K562 (cell line): ENCODE data around the gene MMP26. TPM values are rescaled to one million over a fixed set of nuclear protein-coding genes. Genes with fewer than 3 reads are reported as not detected.

ENCODE experiments used
- ATAC-seq: fragments of 200-7000 bp; cut with Tn5 transposase; 3 replicates; pipeline ENCODE4 v1.9.1; 2020; ENCODE audit warnings: moderate library complexity
- BruUV-seq: library from RNA; stranded (reverse); fragments of 400-500 nt; replicated peaks from 2 replicates; lab custom pipeline; 2021; lab: Mats Ljungman, UMichigan
- CTCF ChIA-PET: fragments of 300-600 bp; formaldehyde crosslinking; extraction: SDS; loops from one replicate; lab custom pipeline; 2021; ENCODE audit warnings: low intra/inter-chr PET ratio; lab: Yijun Ruan, JAX
- POLR2A ChIA-PET: fragments of 300-600, 350-650 bp; sonication (Branson Sonifier 250); formaldehyde crosslinking; extraction: SDS; loops from one replicate; lab custom pipeline; 2021; ENCODE audit warnings: antibody characterized with exemption, inconsistent platforms; lab: Yijun Ruan, JAX
- DNase-seq, 4 experiments: peaks; one replicate each; pipeline versions ENCODE4 v3.0.0 to v3.0.0-alpha.2; 2011 to 2018; ENCODE audit warnings: low spot score in 3 of 4, mixed read lengths in 3 of 4; ENCODE audit errors: extremely low read depth in 1 of 4
- FAIRE-seq: peaks from 2 replicates; lab custom pipeline; 2011; peaks lifted over from hg19 to GRCh38; lab: Jason Lieb, UNC
- H2AFZ ChIP-seq: 2 replicates; pipeline ENCODE4 v1.6.0; 2011; ENCODE audit warnings: low read depth, low read length, control low read depth, inconsistent platforms
- H3K27ac ChIP-seq: fragments of 200-600 bp; 3 replicates; pipeline ENCODE4 v1.8.0; 2011; ENCODE audit warnings: low read depth, mild to moderate bottlenecking, control low read depth, inconsistent platforms, low read length, moderate library complexity, mixed read lengths; ENCODE audit errors: extremely low read depth
- H3K27me3 ChIP-seq, 2 experiments: fragments of 300-600 bp in 1 of 2; 2 replicates in 1 of 2; 3 replicates in 1 of 2; pipeline versions ENCODE4 v1.6.0 to v1.8.0; 2011; ENCODE audit warnings: inconsistent platforms in 2 of 2, low read length in 2 of 2, mild to moderate bottlenecking in 1 of 2, mixed read lengths in 1 of 2, moderate library complexity in 1 of 2; ENCODE audit not compliant: control insufficient read depth in 2 of 2, insufficient read depth in 2 of 2
- H3K36me3 ChIP-seq: fragments of 300-600 bp; 3 replicates; pipeline ENCODE4 v1.8.0; 2011; ENCODE audit warnings: mild to moderate bottlenecking, low read length, inconsistent platforms; ENCODE audit not compliant: control insufficient read depth, insufficient read depth
- H3K4me1 ChIP-seq, 2 experiments: fragments of 200-600 bp in 1 of 2; replicated peaks in 1 of 2; 2 replicates in 1 of 2; 3 replicates in 1 of 2; pipeline versions ENCODE4 v1.5.1 to v1.8.0; 2011; ENCODE audit warnings: inconsistent platforms in 2 of 2, low read length in 2 of 2, mild to moderate bottlenecking in 1 of 2, mixed read lengths in 1 of 2, moderate library complexity in 1 of 2; ENCODE audit not compliant: control insufficient read depth in 2 of 2, insufficient read depth in 2 of 2
- H3K4me2 ChIP-seq: 2 replicates; pipeline ENCODE4 v1.6.1; 2011; ENCODE audit warnings: low read length, control low read depth, inconsistent platforms, mixed read lengths; ENCODE audit not compliant: insufficient read depth
- H3K4me3 ChIP-seq: fragments of 200-600 bp; sonication (generic), shearing (Covaris generic); 2 replicates; pipeline ENCODE4 v1.5.1; 2016; ENCODE audit warnings: control low read depth, inconsistent platforms
- H3K79me2 ChIP-seq: fragments of 200-600 bp; 3 replicates; pipeline ENCODE4 v1.8.0; 2011; ENCODE audit warnings: low read length, inconsistent platforms; ENCODE audit not compliant: control insufficient read depth, insufficient read depth
- H3K9ac ChIP-seq, 2 experiments: 2 replicates each; pipeline versions ENCODE4 v1.6.0 to v1.6.1; 2011; ENCODE audit warnings: low read depth in 2 of 2, low read length in 2 of 2, control low read depth in 1 of 2, inconsistent platforms in 1 of 2, mild to moderate bottlenecking in 1 of 2, mixed read lengths in 1 of 2; ENCODE audit not compliant: insufficient read depth in 1 of 2
- H3K9me1 ChIP-seq: one replicate; pipeline ENCODE4 v1.6.0; 2011; ENCODE audit warnings: inconsistent platforms, mild to moderate bottlenecking, low read length, moderate library complexity; ENCODE audit not compliant: control insufficient read depth, insufficient read depth
- H3K9me3 ChIP-seq: replicated peaks from 2 replicates; pipeline ENCODE4 v1.5.1; 2011; ENCODE audit warnings: low read depth, low read length, inconsistent platforms; ENCODE audit not compliant: control insufficient read depth, insufficient read depth
- H4K20me1 ChIP-seq: replicated peaks from 2 replicates; pipeline ENCODE4 v1.6.1; 2011; ENCODE audit warnings: low read length, inconsistent platforms, mixed read lengths; ENCODE audit not compliant: control insufficient read depth, insufficient read depth
- HIVEP1 ChIP-seq: fragments of 250-450 bp; sonication (Bioruptor Pico); IDR thresholded peaks from 2 replicates; pipeline ENCODE4 v1.4.0; 2020; ENCODE audit warnings: mild to moderate bottlenecking
- MIER1 ChIP-seq: fragments of 450-650 bp; IDR thresholded peaks from 2 replicates; pipeline ENCODE4 v1.6.1; 2016; ENCODE audit warnings: antibody characterized with exemption, mild to moderate bottlenecking, low read depth
- MTA1 ChIP-seq: fragments of 450-650 bp; IDR thresholded peaks from 2 replicates; pipeline ENCODE4 v1.6.1; 2017; ENCODE audit warnings: borderline replicate concordance
- PHF20 ChIP-seq: fragments of 450-650 bp; IDR thresholded peaks from 2 replicates; pipeline ENCODE4 v1.6.1; 2018; ENCODE audit not compliant: partially characterized antibody
- RBM25 ChIP-seq: fragments of 200-400 bp; formaldehyde crosslinking; IDR thresholded peaks from 2 replicates; pipeline ENCODE4 v1.6.1; 2018; ENCODE audit warnings: low read length, low read depth, moderate library complexity; ENCODE audit not compliant: severe bottlenecking
- RFX5 ChIP-seq: IDR thresholded peaks from 2 replicates; pipeline ENCODE4 v1.6.1; 2011; ENCODE audit warnings: low read depth, mild to moderate bottlenecking, improper control_type of control experiment, low read length
- SAP30 ChIP-seq: fragments of 200-600 bp; sonication (generic); IDR thresholded peaks from 2 replicates; pipeline ENCODE4 v1.6.1; 2012; ENCODE audit warnings: borderline replicate concordance, low read depth, mild to moderate bottlenecking, moderate library complexity, low read length, control low read depth, inconsistent platforms; ENCODE audit not compliant: insufficient read depth, poor library complexity, severe bottlenecking
- USF1 ChIP-seq: sonication (generic); formaldehyde crosslinking; IDR thresholded peaks from 2 replicates; pipeline ENCODE4 v1.9.0; 2022; ENCODE audit warnings: mild to moderate bottlenecking, missing genetic modification reagents
- ZHX1 ChIP-seq: fragments of 150-350 bp; conservative IDR thresholded peaks from 2 replicates; pipeline ENCODE4 v1.6.1; 2014; ENCODE audit warnings: low read length
- ZNF584 ChIP-seq: fragments of 200-800 bp; sonication (Bioruptor generic); IDR thresholded peaks from 2 replicates; pipeline ENCODE4 v1.6.1; 2016; ENCODE audit warnings: low read depth, mild to moderate bottlenecking, missing genetic modification characterization, missing compliant biosample characterization
- WGBS: fragments of 100-300 bp; shearing (Covaris generic); methylation state at CpG from one replicate; pipeline ENCODE4 v1.1.6; 2016; ENCODE audit warnings: low coverage, mixed read lengths; ENCODE audit not compliant: insufficient coverage; ENCODE audit errors: missing lambda C conversion rate; 5-methylcytosine and 5-hydroxymethylcytosine counted together
- in situ Hi-C: fragments of 300-500 bp; cut with MboI; formaldehyde crosslinking; loops from 4 replicates; pipeline ENCODE4 v1.15.0; 2018; ENCODE audit warnings: inconsistent platforms, mixed read lengths
- intact Hi-C: fragments of 100-400 bp; cut with micrococcal nuclease; formaldehyde crosslinking; loops from 2 replicates; pipeline ENCODE4 v1.14.2; 2022
- polyA plus RNA-seq, 8 experiments: library from polyadenylated mRNA; depleted of rRNA in 4 of 8; stranded (reverse) in 5 of 8; unstranded in 3 of 8; fragments of >200 nt; fragmentation: Nextera tagmentation in 2 of 8; fragmentation: Illumina TruSeq in 1 of 8; extraction: Ambion mirVana in 2 of 8; extraction: Trizol in 1 of 8; gene quantifications; 2 replicates each; pipeline versions ENCODE4 v1.2.1 to v1.2.3, GENCODE V29; 2011 to 2014; ENCODE audit warnings: inconsistent platforms in 1 of 8, missing spikeins in 1 of 8
- total RNA-seq, 7 experiments: library from RNA; depleted of rRNA in 6 of 7; stranded (reverse); fragments of >200 nt in 6 of 7; fragmentation: Illumina TruSeq in 2 of 7; extraction: Trizol in 2 of 7; gene quantifications; 2 replicates each; pipeline versions ENCODE4 v1.2.1 to v1.2.3, GENCODE V29; 2011 to 2021; ENCODE audit warnings: low replicate concordance in 1 of 7

MMP26 gene
- total and polyA plus RNA-seq, 9 of the 15 experiments (the other 6 are each of a cell fraction or from before 2014, with no cell fraction given), result not detected

- intact Hi-C loops, result no loop called here
- TF ChIP-seq SAP30, result no peak
- TF ChIP-seq, all 486 proteins: peak for 0
- Histone ChIP-seq H3K4me1 (no peaks in the 10 kb centered on the region), H4K20me1 (no peaks in the 10 kb centered on the region), H3K36me3 (no peaks in the 10 kb centered on the region), H3K4me2 (no peak overlapping the region), H3K4me3 (no peak overlapping the region), H3K9me3 (no peaks in the 10 kb centered on the region), H3K79me2 (no peaks in the 10 kb centered on the region), H2AFZ (no peak overlapping the region), H3K27me3 (peaks cover 9 to 16% of the 10 kb centered on the region in 2 experiments; a peak in 4 of 5 replicates), H3K9ac (no peak overlapping the region), H3K27ac (no peak overlapping the region), H3K9me1 (no peaks in the 10 kb centered on the region)
- in situ Hi-C loops, result no loop called here
- no peak for DNase-seq
- ATAC-seq, result no peak
- no TSS peak for BruUV-seq
- ChIA-PET POLR2A (interaction anchor here (0.6 to 1.5 kb wide), 5 partner anchors 9 to 147 kb away, joined by 3 read pairs; no protein-coding TSS in a partner anchor), CTCF (no interaction called here)
- 0% methylated on average over 2 of the region's 2 CpGs for WGBS
- no peak for FAIRE-seq
Measured at GRCh38 chr11:4682623-4683419, 21.8 kb upstream of the MMP26 start.

DNA sequence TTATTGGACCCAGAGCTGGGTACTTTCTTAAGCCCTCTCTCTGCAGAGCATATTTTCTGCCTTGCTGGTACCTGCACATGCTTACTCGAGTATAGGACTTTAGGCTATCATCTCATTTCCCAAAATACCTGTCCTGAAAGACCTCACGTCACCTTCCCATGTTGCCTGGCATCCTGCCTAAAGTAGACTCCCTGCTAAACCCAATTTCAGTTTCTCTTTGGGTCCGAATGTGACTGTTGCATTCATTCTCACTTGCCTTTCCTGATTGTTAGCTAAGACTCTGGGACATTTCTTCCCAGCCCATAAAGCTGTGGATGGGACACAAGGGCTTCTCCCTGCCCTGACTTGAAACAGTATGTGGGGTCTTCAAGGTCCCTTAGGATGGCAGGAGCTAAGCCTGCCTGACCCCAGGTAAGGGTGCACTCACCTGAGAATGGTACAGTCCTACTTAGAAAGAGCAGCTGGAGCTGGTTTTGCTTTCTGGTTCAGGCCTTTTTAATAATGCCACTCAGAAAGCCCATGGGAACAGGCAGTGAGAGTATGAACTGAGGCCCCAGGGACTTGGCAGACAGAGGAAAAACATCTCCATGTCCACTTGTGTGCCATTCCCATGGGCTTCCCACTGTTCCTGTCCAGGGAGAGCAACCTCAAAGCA is 19.8 kb upstream of the MMP26 start:
- no peak for DNase-seq
- POLR2A ChIA-PET, result no interaction called here
- Histone ChIP-seq H3K36me3 (no peaks in the 10 kb centered on the region), H3K9ac (no peak overlapping the region), H3K27me3 (peaks cover 9 to 16% of the 10 kb centered on the region in 2 experiments; a peak in 4 of 5 replicates), H2AFZ (no peak overlapping the region), H3K4me1 (no peaks in the 10 kb centered on the region), H3K4me3 (no peak overlapping the region), H3K27ac (no peak overlapping the region), H4K20me1 (no peaks in the 10 kb centered on the region), H3K9me1 (no peaks in the 10 kb centered on the region), H3K79me2 (no peaks in the 10 kb centered on the region), H3K4me2 (no peak overlapping the region), H3K9me3 (no peaks in the 10 kb centered on the region)
- intact Hi-C loops, result no loop called here
- no peak for FAIRE-seq
- CTCF ChIA-PET, result no interaction called here
- no peak for ATAC-seq
- 4% methylated on average over 3 of the region's 3 CpGs for WGBS
- no TSS peak for BruUV-seq
- in situ Hi-C loops, result no loop called here
- no peak for TF ChIP-seq PHF20
- TF ChIP-seq ZNF584, result no peak
- TF ChIP-seq RBM25, result no peak
- no peak for TF ChIP-seq MTA1
- TF ChIP-seq RFX5, result no peak
- no peak for TF ChIP-seq USF1 (CRISPR knock-in tag)
- no peak for TF ChIP-seq HIVEP1 (CRISPR knock-in tag)
- no peak for TF ChIP-seq MIER1
- TF ChIP-seq ZHX1, result no peak
